RWPE2 (cell line): ENCODE data around the gene ACOT7.
"Not testable (repeated sequence)": the region's sequence is repeated elsewhere in the genome, so short reads cannot be mapped to it uniquely, and the experiment has no call there.

Experiments used
- ATAC-seq: fragments of 200-7000 bp; cut with Tn5 transposase; 3 replicates; pipeline ENCODE4 v1.9.1; 2021; ENCODE audit warnings: low read depth
- DNase-seq: peaks from one replicate; pipeline ENCODE4 v3.0.0-alpha.2; 2020; ENCODE audit warnings: low spot score
- H3K27ac ChIP-seq: fragments of 450-650 bp; 2 replicates; pipeline ENCODE4 v1.5.1; 2017; ENCODE audit warnings: mild to moderate bottlenecking; ENCODE audit not compliant: poor library complexity, severe bottlenecking
- H3K27me3 ChIP-seq: fragments of 250-450 bp; sonication (Bioruptor Pico); 2 replicates; pipeline ENCODE4 v1.5.1; 2021; ENCODE audit warnings: mild to moderate bottlenecking, moderate library complexity; ENCODE audit not compliant: insufficient read depth, poor library complexity, severe bottlenecking
- H3K36me3 ChIP-seq: fragments of 250-450 bp; sonication (Bioruptor Pico); 2 replicates; pipeline ENCODE4 v1.5.1; 2020; ENCODE audit warnings: low read depth, mild to moderate bottlenecking, moderate library complexity
- H3K4me1 ChIP-seq: fragments of 250-450 bp; sonication (Bioruptor Pico); 2 replicates; pipeline ENCODE4 v1.5.1; 2021; ENCODE audit warnings: mild to moderate bottlenecking, moderate library complexity; ENCODE audit not compliant: insufficient read depth, poor library complexity, severe bottlenecking
- H3K4me3 ChIP-seq: fragments of 250-450 bp; sonication (Bioruptor Pico); 2 replicates; pipeline ENCODE4 v1.5.1; 2021; ENCODE audit warnings: mild to moderate bottlenecking, moderate library complexity; ENCODE audit not compliant: severe bottlenecking
- H3K9me3 ChIP-seq: fragments of 250-450 bp; sonication (Bioruptor Pico); 2 replicates; pipeline ENCODE4 v1.5.1; 2021; ENCODE audit warnings: mild to moderate bottlenecking, moderate library complexity; ENCODE audit not compliant: severe bottlenecking
- CTCF ChIP-seq: fragments of 450-650 bp; IDR thresholded peaks from one replicate; pipeline ENCODE4 v1.5.1; 2017; ENCODE audit warnings: mild to moderate bottlenecking, moderate library complexity; ENCODE audit not compliant: poor library complexity, severe bottlenecking

Gene ACOT7

DNA sequence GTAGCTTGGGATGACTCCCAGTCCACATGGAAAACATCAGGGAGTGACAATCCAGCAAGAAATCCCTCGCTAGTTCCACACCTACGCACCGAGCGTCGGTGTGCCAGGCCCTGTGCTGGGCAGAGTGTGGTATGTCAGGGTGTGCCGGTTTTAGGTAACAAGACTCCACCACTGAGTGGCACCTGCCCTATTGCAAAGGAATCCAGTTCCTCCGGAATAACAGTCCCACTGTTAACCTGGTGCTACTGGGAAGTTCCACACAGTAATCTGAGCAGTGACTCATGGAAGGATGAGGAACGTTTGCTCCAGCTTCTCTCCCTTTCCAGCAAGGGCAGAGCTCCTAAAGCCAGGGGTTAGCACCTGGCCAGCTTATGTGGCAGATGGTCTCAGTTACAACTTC is 173.3 kb downstream of the ACOT7 start:
- peaks cover 10% of the 10 kb centered on the region for H3K4me1 ChIP-seq
- H3K27me3 ChIP-seq, result no peaks in the 10 kb centered on the region
- DNase-seq, result no peak
- no peak for TF ChIP-seq CTCF
- H3K9me3 ChIP-seq, result no peaks in the 10 kb centered on the region
- H3K27ac ChIP-seq, result peak overlapping the region; percentile 45
- peak; percentile 91 for ATAC-seq
- no peak overlapping the region for H3K4me3 ChIP-seq
- H3K36me3 ChIP-seq, result peaks cover 39% of the 10 kb centered on the region

- Histone ChIP-seq H3K4me1 (peaks cover 10% of the 10 kb centered on the region), H3K36me3 (peaks cover 33% of the 10 kb centered on the region), H3K27ac (peak overlapping the region; percentile 45)
- not testable (repeated sequence) for H3K9me3 ChIP-seq, H3K4me3 ChIP-seq, ATAC-seq, H3K27me3 ChIP-seq, DNase-seq
Measured at GRCh38 chr1:6219641-6220040, 173.9 kb downstream of the ACOT7 start.

DNA sequence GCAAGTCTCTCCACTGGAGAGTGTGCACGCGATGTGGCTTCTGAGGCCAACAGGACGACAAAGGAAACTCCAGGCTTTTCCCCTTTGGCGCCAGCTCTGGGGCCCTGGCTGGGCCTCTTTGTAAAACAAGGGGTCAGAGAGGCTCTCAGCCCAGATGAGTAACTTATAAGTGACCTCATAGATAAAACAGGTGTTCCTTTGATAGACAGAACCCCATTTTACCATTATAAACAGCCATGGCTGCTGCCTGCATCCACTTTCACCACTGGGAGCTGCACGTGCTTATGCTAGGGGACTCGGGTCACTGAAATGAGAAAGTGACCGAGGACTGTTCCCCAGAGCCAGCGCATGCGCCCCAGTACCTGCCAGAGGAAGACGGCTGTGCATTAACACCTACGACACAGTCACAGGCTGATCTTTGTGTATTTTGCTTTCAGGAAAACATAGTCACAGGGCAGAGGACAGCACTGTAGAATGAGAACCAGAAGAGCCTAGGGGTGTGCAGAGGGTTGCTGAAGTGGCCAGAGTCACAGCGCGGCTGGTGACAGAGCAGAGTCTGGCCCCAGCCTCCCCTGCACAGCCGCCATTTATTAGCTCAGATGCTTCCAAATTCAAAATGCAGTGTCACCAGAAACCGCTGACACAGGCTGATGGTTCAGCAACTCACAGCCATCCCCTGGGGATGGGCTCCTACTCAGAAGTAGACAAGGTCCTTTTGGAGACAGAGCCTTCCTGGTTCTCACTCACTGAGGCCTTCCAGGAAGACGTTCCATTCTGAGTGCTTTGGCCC is 175.0 kb downstream of the ACOT7 start:
- Histone ChIP-seq H3K27me3 (no peaks in the 10 kb centered on the region), H3K4me1 (peaks cover 10% of the 10 kb centered on the region), H3K4me3 (no peak overlapping the region), H3K27ac (no peak overlapping the region), H3K36me3 (peaks cover 23% of the 10 kb centered on the region), H3K9me3 (no peaks in the 10 kb centered on the region)
- no peak for TF ChIP-seq CTCF
- no peak for ATAC-seq
- no peak for DNase-seq
